PC-3 (cell line): ENCODE data around the gene RASAL2. TPM values are rescaled to one million over a fixed set of nuclear protein-coding genes. Genes with fewer than 3 reads are reported as not detected.

ENCODE experiments used
- ATAC-seq: fragments of 200-7000 bp; cut with Tn5 transposase; 2 replicates; pipeline ENCODE4 v1.9.1; 2020; ENCODE audit warnings: mild to moderate bottlenecking, moderate library complexity
- BruUV-seq: library from RNA; stranded (reverse); fragments of 400-500 nt; replicated peaks from 2 replicates; lab custom pipeline; 2021; lab: Mats Ljungman, UMichigan
- CTCF ChIA-PET: fragments of 300-600 bp; sonication (Branson Sonifier 250); formaldehyde crosslinking; loops from one replicate; lab custom pipeline; 2022; ENCODE audit warnings: antibody characterized with exemption; lab: Charles Lee
- POLR2A ChIA-PET: fragments of 300-600 bp; sonication (Branson Sonifier 250); formaldehyde crosslinking; loops from one replicate; lab custom pipeline; 2022; ENCODE audit warnings: antibody characterized with exemption; ENCODE audit not compliant: unreplicated experiment; lab: Charles Lee
- DNase-seq: peaks from one replicate; pipeline ENCODE4 v3.0.0-alpha.2; 2015
- H2AFZ ChIP-seq: fragments of 300-600 bp; sonication (generic); 2 replicates; pipeline ENCODE4 v1.6.0; 2016; ENCODE audit warnings: antibody characterized with exemption, low read length
- H3F3A ChIP-seq: fragments of 300-600 bp; sonication (generic); one replicate; pipeline ENCODE4 v1.6.0; 2017; ENCODE audit warnings: antibody characterized with exemption, low read length, control low read depth, mild to moderate bottlenecking; ENCODE audit not compliant: unreplicated experiment
- H3K27ac ChIP-seq: fragments of 300-600 bp; sonication (generic); 2 replicates; pipeline ENCODE4 v1.5.1; 2016; ENCODE audit warnings: mild to moderate bottlenecking, low read length
- H3K27me3 ChIP-seq: fragments of 300-600 bp; sonication (generic); 2 replicates; pipeline ENCODE4 v1.6.1; 2016; ENCODE audit warnings: low read length, mixed read lengths
- H3K36me3 ChIP-seq: fragments of 300-600 bp; sonication (generic); 2 replicates; pipeline ENCODE4 v1.6.1; 2016; ENCODE audit warnings: low read depth, mixed run types, low read length, mixed read lengths
- H3K4me1 ChIP-seq: fragments of 300-600 bp; sonication (generic); 2 replicates; pipeline ENCODE4 v1.5.1; 2016; ENCODE audit warnings: low read length; ENCODE audit not compliant: insufficient read depth
- H3K4me2 ChIP-seq: fragments of 300-600 bp; sonication (generic); 2 replicates; pipeline ENCODE4 v1.6.0; 2016; ENCODE audit warnings: low read length
- H3K4me3 ChIP-seq: fragments of 300-600 bp; sonication (generic); 2 replicates; pipeline ENCODE4 v1.5.1; 2016; ENCODE audit warnings: mild to moderate bottlenecking, low read length, mixed read lengths
- H3K79me2 ChIP-seq: fragments of 300-600 bp; sonication (generic); 2 replicates; pipeline ENCODE4 v1.6.1; 2017; ENCODE audit warnings: low read length, mixed read lengths
- H3K9ac ChIP-seq: fragments of 300-600 bp; sonication (generic); 2 replicates; pipeline ENCODE4 v1.6.0; 2016; ENCODE audit warnings: mild to moderate bottlenecking, low read length
- H3K9me2 ChIP-seq: fragments of 300-600 bp; sonication (generic); replicated peaks from 2 replicates; pipeline ENCODE4 v1.6.1; 2016; ENCODE audit warnings: mixed run types, low read length, mixed read lengths
- H3K9me3 ChIP-seq: fragments of 300-600 bp; sonication (generic); 2 replicates; pipeline ENCODE4 v1.6.1; 2016; ENCODE audit warnings: low read length, mixed read lengths
- H4K20me1 ChIP-seq: fragments of 300-600 bp; sonication (generic); 2 replicates; pipeline ENCODE4 v1.6.1; 2016; ENCODE audit warnings: low read length, mixed read lengths
- CTCF ChIP-seq: fragments of 300-600 bp; sonication (generic); conservative IDR thresholded peaks from 2 replicates; pipeline ENCODE4 v1.5.1; 2017; ENCODE audit warnings: antibody characterized with exemption, low read depth, mild to moderate bottlenecking, low read length
- EZH2 ChIP-seq: fragments of 300-600 bp; sonication (generic); IDR thresholded peaks from one replicate; pipeline ENCODE4 v1.6.1; 2017; ENCODE audit warnings: antibody characterized with exemption, mild to moderate bottlenecking, low read length; ENCODE audit not compliant: unreplicated experiment
- EZH2phosphoT487 ChIP-seq: fragments of 300-600 bp; sonication (generic); IDR thresholded peaks from 2 replicates; pipeline ENCODE4 v1.6.1; 2018; ENCODE audit warnings: mild to moderate bottlenecking, antibody characterized with exemption, low read length, borderline replicate concordance
- intact Hi-C: fragments of 100-400 bp; cut with micrococcal nuclease; formaldehyde crosslinking; loops from 2 replicates; pipeline ENCODE4 v1.9.0; 2023
- total RNA-seq: library from RNA; depleted of rRNA; stranded (reverse); fragments of >200 nt; gene quantifications from 2 replicates; pipeline ENCODE4 v1.2.3, GENCODE V29; 2014

Gene RASAL2
- total RNA-seq, 1 experiment from 2014 or later = 7.9 TPM

GRCh38 chr1:178461104-178461503 is 367.2 kb downstream of the RASAL2 start:
- H3K27me3 ChIP-seq = no peaks in the 10 kb centered on the region
- ChIA-PET CTCF (no interaction called here), POLR2A (no interaction called here)
- no peak for DNase-seq
- intact Hi-C loops = loop anchor here (5.0 kb wide), 1 partner anchor 44 kb away; no protein-coding TSS in a partner anchor
- no peaks in the 10 kb centered on the region for H3K9me3 ChIP-seq
- ATAC-seq = no peak
- H3K4me2 ChIP-seq = no peak overlapping the region
- no peaks in the 10 kb centered on the region for H3K9me2 ChIP-seq
- no peak overlapping the region for H3K27ac ChIP-seq
- no TSS peak for BruUV-seq
- no peak for TF ChIP-seq EZH2phosphoT487
- TF ChIP-seq CTCF = no peak
- TF ChIP-seq EZH2 = no peak
- no peaks in the 10 kb centered on the region for H3K36me3 ChIP-seq
- H3F3A ChIP-seq = no peaks in the 10 kb centered on the region
- H3K9ac ChIP-seq = no peak overlapping the region
- H3K4me1 ChIP-seq = peaks cover 4% of the 10 kb centered on the region
- H4K20me1 ChIP-seq = no peaks in the 10 kb centered on the region
- H2AFZ ChIP-seq = no peak overlapping the region
- no peak overlapping the region for H3K4me3 ChIP-seq
- H3K79me2 ChIP-seq = no peaks in the 10 kb centered on the region

- ATAC-seq = no peak
- intact Hi-C loops = loop anchor here (5.0 kb wide), 1 partner anchor 44 kb away; no protein-coding TSS in a partner anchor
- BruUV-seq = no TSS peak
- Histone ChIP-seq H2AFZ (no peak overlapping the region), H3F3A (no peaks in the 10 kb centered on the region), H3K9me3 (no peaks in the 10 kb centered on the region), H3K4me1 (peaks cover 4% of the 10 kb centered on the region), H3K27ac (no peak overlapping the region), H3K36me3 (no peaks in the 10 kb centered on the region), H3K27me3 (no peaks in the 10 kb centered on the region), H3K4me3 (no peak overlapping the region), H4K20me1 (no peaks in the 10 kb centered on the region), H3K9me2 (no peaks in the 10 kb centered on the region), H3K9ac (no peak overlapping the region), H3K4me2 (no peak overlapping the region), H3K79me2 (no peaks in the 10 kb centered on the region)
- DNase-seq = no peak
- ChIA-PET POLR2A (no interaction called here), CTCF (no interaction called here)
- TF ChIP-seq EZH2 = no peak
- no peak for TF ChIP-seq CTCF
- TF ChIP-seq EZH2phosphoT487 = no peak
Observed at GRCh38 chr1:178461701-178462100, 367.8 kb downstream of the RASAL2 start.

- ATAC-seq = no peak
- intact Hi-C loops = loop anchor here (5.0 kb wide), 1 partner anchor 47 kb away; no protein-coding TSS in a partner anchor
- TF ChIP-seq EZH2phosphoT487 (no peak), EZH2 (no peak), CTCF (no peak)
Observed at GRCh38 chr1:178464141-178464540, 370.2 kb downstream of the RASAL2 start.

More at GRCh38 chr1:178464141-178464540, 370.2 kb downstream of the RASAL2 start:
- no peaks in the 10 kb centered on the region for H4K20me1 ChIP-seq
- H3K36me3 ChIP-seq = no peaks in the 10 kb centered on the region; the same call in 1 of the 2 replicates
- H3K4me3 ChIP-seq = no peak overlapping the region
- ChIA-PET CTCF (interaction anchor here (0.6 kb wide), 1 partner anchor 296 kb away, joined by 3 read pairs; no protein-coding TSS in a partner anchor), POLR2A (no interaction called here)
- BruUV-seq = no TSS peak
- no peak overlapping the region for H3K4me2 ChIP-seq
- DNase-seq = no peak
- peaks cover 4% of the 10 kb centered on the region for H3K4me1 ChIP-seq
- H2AFZ ChIP-seq = no peak overlapping the region
- H3F3A ChIP-seq = no peaks in the 10 kb centered on the region
- H3K9me3 ChIP-seq = no peaks in the 10 kb centered on the region
- no peaks in the 10 kb centered on the region for H3K79me2 ChIP-seq
- no peak overlapping the region for H3K9ac ChIP-seq
- H3K9me2 ChIP-seq = no peaks in the 10 kb centered on the region
- H3K27ac ChIP-seq = no peak overlapping the region
- H3K27me3 ChIP-seq = no peaks in the 10 kb centered on the region
